IMR-90 (cell line): Measurements from ENCODE around the gene DNASE2B. TPM values are rescaled to one million over a fixed set of nuclear protein-coding genes. Genes with fewer than 3 reads are reported as not detected.

Source experiments
- ATAC-seq: fragments of 200-7000 bp; cut with Tn5 transposase; 2 replicates; pipeline ENCODE4 v1.9.1; 2020; ENCODE audit warnings: low read depth, mild to moderate bottlenecking, moderate library complexity
- BruUV-seq: library from RNA; stranded (reverse); fragments of 400-500 nt; replicated peaks from 2 replicates; lab custom pipeline; 2021; lab: Mats Ljungman, UMichigan
- CTCF ChIA-PET: fragments of 300-600 bp; formaldehyde crosslinking; extraction: SDS; loops from one replicate; lab custom pipeline; 2021; ENCODE audit warnings: antibody characterized with exemption; lab: Yijun Ruan, JAX
- POLR2A ChIA-PET: fragments of 300-600 bp; sonication (Branson Sonifier 250); formaldehyde crosslinking; loops from one replicate; lab custom pipeline; 2022; ENCODE audit warnings: antibody characterized with exemption; ENCODE audit not compliant: unreplicated experiment; lab: Charles Lee
- DNase-seq: peaks from one replicate; pipeline ENCODE4 v3.0.0; 2013
- H2AFZ ChIP-seq: replicated peaks from 2 replicates; pipeline ENCODE3; 2013; ENCODE audit warnings: low read length, mild to moderate bottlenecking; ENCODE audit not compliant: poor library complexity
- H2AK5ac ChIP-seq: 2 replicates; pipeline ENCODE4 v1.6.1; 2013; ENCODE audit warnings: low read depth, low read length, inconsistent platforms
- H2AK9ac ChIP-seq: replicated peaks from 2 replicates; pipeline ENCODE3; 2013; ENCODE audit warnings: mild to moderate bottlenecking, low read depth, low read length, moderate library complexity; ENCODE audit not compliant: poor library complexity
- H2BK120ac ChIP-seq: 2 replicates; pipeline ENCODE4 v1.6.1; 2013; ENCODE audit warnings: low read depth, low read length, inconsistent platforms
- H2BK15ac ChIP-seq: 3 replicates; pipeline ENCODE4 v1.6.1; 2013; ENCODE audit warnings: low read depth, low read length, inconsistent platforms
- H2BK20ac ChIP-seq: 2 replicates; pipeline ENCODE4 v1.6.1; 2013; ENCODE audit warnings: low read depth, mild to moderate bottlenecking, inconsistent platforms, low read length, moderate library complexity
- H2BK5ac ChIP-seq: 2 replicates; pipeline ENCODE4 v1.6.1; 2013; ENCODE audit warnings: mild to moderate bottlenecking, low read depth, low read length, inconsistent platforms; ENCODE audit not compliant: poor library complexity, severe bottlenecking
- H3K14ac ChIP-seq: replicated peaks from 2 replicates; pipeline ENCODE4 v1.6.1; 2013; ENCODE audit warnings: low read depth, low read length, inconsistent platforms
- H3K18ac ChIP-seq: 2 replicates; pipeline ENCODE4 v1.6.1; 2013; ENCODE audit warnings: low read depth, low read length, control low read depth
- H3K23ac ChIP-seq: 2 replicates; pipeline ENCODE4 v1.6.1; 2013; ENCODE audit warnings: low read depth, low read length, inconsistent platforms
- H3K27ac ChIP-seq: 2 replicates; pipeline ENCODE4 v1.5.1; 2013; ENCODE audit warnings: mild to moderate bottlenecking, control low read depth, low read length; ENCODE audit not compliant: insufficient read depth
- H3K27me3 ChIP-seq: 2 replicates; pipeline ENCODE4 v1.6.1; 2013; ENCODE audit warnings: low read length; ENCODE audit not compliant: control insufficient read depth, insufficient read depth
- H3K36me3 ChIP-seq: 2 replicates; pipeline ENCODE4 v1.6.1; 2013; ENCODE audit warnings: low read length, mixed read lengths; ENCODE audit not compliant: control insufficient read depth, insufficient read depth
- H3K4ac ChIP-seq: 2 replicates; pipeline ENCODE4 v1.6.1; 2013; ENCODE audit warnings: low read depth, low read length, inconsistent platforms
- H3K4me1 ChIP-seq: 2 replicates; pipeline ENCODE4 v1.6.1; 2013; ENCODE audit warnings: low read length, mixed read lengths; ENCODE audit not compliant: control insufficient read depth, insufficient read depth
- H3K4me2 ChIP-seq: 2 replicates; pipeline ENCODE4 v1.6.1; 2013; ENCODE audit warnings: low read depth, mild to moderate bottlenecking, control low read depth, low read length, moderate library complexity
- H3K4me3 ChIP-seq: 2 replicates; pipeline ENCODE4 v1.5.1; 2013; ENCODE audit warnings: low read depth, mild to moderate bottlenecking, control low read depth, low read length, moderate library complexity; ENCODE audit not compliant: insufficient read depth
- H3K56ac ChIP-seq: 2 replicates; pipeline ENCODE4 v1.6.1; 2013; ENCODE audit warnings: low read length, inconsistent platforms; ENCODE audit not compliant: insufficient read depth; ENCODE audit errors: extremely low read depth
- H3K79me1 ChIP-seq, 2 experiments: 2 replicates each; pipeline ENCODE4 v1.6.1; 2013; ENCODE audit warnings: low read length in 2 of 2, inconsistent platforms in 1 of 2, low read depth in 1 of 2
- H3K9ac ChIP-seq: 2 replicates; pipeline ENCODE4 v1.6.1; 2013; ENCODE audit warnings: low read depth, low read length, control low read depth
- H3K9me1 ChIP-seq: 2 replicates; pipeline ENCODE4 v1.6.1; 2013; ENCODE audit warnings: low read length, inconsistent platforms; ENCODE audit not compliant: insufficient read depth
- H3K9me3 ChIP-seq: 2 replicates; pipeline ENCODE4 v1.6.1; 2013; ENCODE audit warnings: low read length; ENCODE audit not compliant: control insufficient read depth, insufficient read depth
- H4K20me1 ChIP-seq: 2 replicates; pipeline ENCODE4 v1.6.1; 2013; ENCODE audit warnings: low read length, inconsistent platforms; ENCODE audit not compliant: insufficient read depth
- H4K5ac ChIP-seq: 2 replicates; pipeline ENCODE4 v1.6.1; 2013; ENCODE audit warnings: mild to moderate bottlenecking, low read depth, low read length, control low read depth
- H4K8ac ChIP-seq, 2 experiments: 2 replicates each; pipeline ENCODE4 v1.6.1; 2013; ENCODE audit warnings: low read depth in 2 of 2, low read length in 2 of 2, control low read depth in 1 of 2, inconsistent platforms in 1 of 2
- H4K91ac ChIP-seq: 2 replicates; pipeline ENCODE4 v1.6.1; 2013; ENCODE audit warnings: low read depth, low read length, inconsistent platforms; ENCODE audit not compliant: insufficient read depth
- BHLHE40 ChIP-seq: fragments of 150-350 bp; IDR thresholded peaks from 2 replicates; pipeline ENCODE4 v1.6.1; 2016; ENCODE audit warnings: mild to moderate bottlenecking, low read depth, low read length
- CEBPB ChIP-seq: IDR thresholded peaks from 2 replicates; pipeline ENCODE4 v1.6.1; 2012; ENCODE audit warnings: low read depth, low read length, improper control_type of control experiment
- CHD1 ChIP-seq: IDR thresholded peaks from 2 replicates; pipeline ENCODE4 v1.6.1; 2012; ENCODE audit warnings: low read depth, low read length, improper control_type of control experiment
- FOS ChIP-seq: fragments of 150-350 bp; IDR thresholded peaks from 2 replicates; pipeline ENCODE4 v1.6.1; 2016; ENCODE audit warnings: low read depth, low read length
- MAFK ChIP-seq: IDR thresholded peaks from 2 replicates; pipeline ENCODE4 v1.6.1; 2012; ENCODE audit warnings: low read depth, low read length, improper control_type of control experiment
- MAZ ChIP-seq: IDR thresholded peaks from 2 replicates; pipeline ENCODE4 v1.6.1; 2012; ENCODE audit warnings: low read depth, mild to moderate bottlenecking, low read length, improper control_type of control experiment, moderate library complexity, borderline replicate concordance
- MXI1 ChIP-seq: IDR thresholded peaks from 2 replicates; pipeline ENCODE4 v1.6.1; 2012; ENCODE audit warnings: low read depth, mild to moderate bottlenecking, low read length, moderate library complexity, borderline replicate concordance
- NFE2L2 ChIP-seq: fragments of 150-350 bp; IDR thresholded peaks from 2 replicates; pipeline ENCODE4 v1.6.1; 2016; ENCODE audit warnings: low read depth, mild to moderate bottlenecking, low read length
- POLR2A ChIP-seq: IDR thresholded peaks from 2 replicates; pipeline ENCODE4 v1.6.1; 2012; ENCODE audit warnings: mild to moderate bottlenecking, low read depth, low read length
- RAD21 ChIP-seq: IDR thresholded peaks from 2 replicates; pipeline ENCODE4 v1.6.1; 2012; ENCODE audit warnings: low read length, improper control_type of control experiment
- RCOR1 ChIP-seq: IDR thresholded peaks from 2 replicates; pipeline ENCODE4 v1.6.1; 2012; ENCODE audit warnings: mild to moderate bottlenecking, low read length, improper control_type of control experiment; ENCODE audit not compliant: insufficient replicate concordance
- RFX5 ChIP-seq: IDR thresholded peaks from 2 replicates; pipeline ENCODE4 v1.8.0; 2012; ENCODE audit warnings: low read depth, mild to moderate bottlenecking, low read length, moderate library complexity
- SMC3 ChIP-seq: fragments of 150-350 bp; IDR thresholded peaks from 2 replicates; pipeline ENCODE4 v1.6.1; 2016; ENCODE audit warnings: low read depth, mild to moderate bottlenecking, antibody characterized with exemption, low read length, moderate library complexity
- WGBS, 2 experiments: methylation state at CpG; one replicate each; pipeline versions ENCODE4 v1.1.5 to v1.1.7; 2013; ENCODE audit warnings: missing lambda C conversion rate in 2 of 2; ENCODE audit not compliant: insufficient read length in 1 of 2; ENCODE audit errors: extremely low coverage in 2 of 2; 5-methylcytosine and 5-hydroxymethylcytosine counted together
- dilution Hi-C: fragments of 300-500 bp; cut with HindIII; formaldehyde crosslinking; loops from one replicate; pipeline ENCODE4 v1.14.3; 2018; ENCODE audit warnings: low sequenced_read_pairs; ENCODE audit not compliant: unreplicated experiment
- in situ Hi-C: fragments of 300-500 bp; cut with MboI; formaldehyde crosslinking; loops from 3 replicates; pipeline ENCODE4 v1.14.3; 2019; ENCODE audit warnings: low sequenced_read_pairs, inconsistent platforms, mixed read lengths
- intact Hi-C: fragments of 100-400 bp; cut with micrococcal nuclease; formaldehyde crosslinking; loops from 2 replicates; pipeline ENCODE4 v1.10.0; 2022
- polyA plus RNA-seq, 3 experiments: library from polyadenylated mRNA; depleted of rRNA; stranded (reverse); fragments of >200 nt; gene quantifications; 2 replicates each; pipeline ENCODE4 v1.2.3, GENCODE V29; 2012; ENCODE audit warnings: low replicate concordance in 1 of 3
- total RNA-seq: library from RNA; depleted of rRNA; stranded (reverse); fragments of >200 nt; gene quantifications from 2 replicates; pipeline ENCODE4 v1.2.3, GENCODE V29; 2012
- TF ChIP-seq, protein P1 (sequence below): fragments of 150-350 bp; IDR thresholded peaks from 2 replicates; pipeline ENCODE4 v1.6.1; 2017; ENCODE audit warnings: mild to moderate bottlenecking, antibody characterized with exemption, low read length, low read depth
- TF ChIP-seq, protein P2 (sequence below): conservative IDR thresholded peaks from 2 replicates; pipeline ENCODE4 v1.5.1; 2012; ENCODE audit warnings: mild to moderate bottlenecking, low read depth, low read length, improper control_type of control experiment
- TF ChIP-seq, protein P3 (sequence below): fragments of 150-350 bp; IDR thresholded peaks from 2 replicates; pipeline ENCODE4 v1.6.1; 2016; ENCODE audit warnings: low read depth, mild to moderate bottlenecking, low read length, moderate library complexity, borderline replicate concordance

DNASE2B gene
- total and polyA plus RNA-seq, 2 of the 4 experiments (the other 2 are of a cell fraction) = not detected

DNA sequence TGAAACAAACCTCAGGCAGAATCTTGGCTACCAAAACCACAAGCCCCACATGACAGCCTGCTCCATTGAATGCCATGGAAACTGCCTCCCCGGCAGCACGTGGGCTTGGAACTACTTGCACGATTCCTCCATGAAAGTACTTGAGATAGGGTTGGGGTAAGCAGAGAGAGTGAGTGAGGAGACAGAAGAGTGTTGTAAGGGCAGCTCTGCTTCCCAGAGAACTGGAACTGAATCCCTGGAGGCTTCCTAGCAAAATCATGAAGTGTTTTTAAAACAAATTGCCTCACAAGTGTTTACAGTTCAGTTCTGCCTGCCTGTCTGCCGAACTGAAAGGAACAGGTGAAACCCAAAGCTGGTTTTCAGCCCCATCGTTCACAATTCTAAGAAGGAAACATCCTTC lies 35.3 kb upstream of the DNASE2B start:
- BruUV-seq = no TSS peak
- H3K79me1 ChIP-seq = no peaks in the 10 kb centered on the region
- H3K4me2 ChIP-seq = peak overlapping the region; percentile 76; the same call in 1 of the 2 replicates
- intact Hi-C loops (no loop called here), dilution Hi-C loops (no loop called here), in situ Hi-C loops (no loop called here)
- H3K9ac ChIP-seq = no peak overlapping the region
- 0 out of 2 replicates have a peak, but pooled peaks cover 3% of the 10 kb centered on the region for H3K9me3 ChIP-seq
- H2AFZ ChIP-seq = peak overlapping the region; percentile 64
- peak overlapping the region; percentile 14 for H2BK20ac ChIP-seq
- peak overlapping the region; percentile 97; the same call in 2 of the 3 replicates for H2BK15ac ChIP-seq
- H4K5ac ChIP-seq = peak overlapping the region; percentile 26; the same call in 1 of the 2 replicates
- no peak overlapping the region for H3K4me3 ChIP-seq
- H2AK9ac ChIP-seq = no peak overlapping the region
- DNase-seq = no peak
- H4K8ac ChIP-seq = peak overlapping the region in 1 of 2 experiments; percentile 47; a peak in 2 of 4 replicates
- no peaks in the 10 kb centered on the region for H3K27me3 ChIP-seq
- no peak overlapping the region for H2BK5ac ChIP-seq
- H3K27ac ChIP-seq = peak overlapping the region; percentile 13; the same call in 1 of the 2 replicates
- peak overlapping the region; percentile 62; the same call in 1 of the 2 replicates for H3K18ac ChIP-seq
- ChIA-PET POLR2A (no interaction called here), CTCF (no interaction called here)
- no peaks in the 10 kb centered on the region for H4K20me1 ChIP-seq
- no peak overlapping the region for H3K14ac ChIP-seq
- H2BK120ac ChIP-seq = peak overlapping the region; percentile 60
- WGBS, 2 experiments = no CpG with 5 or more reads among the region's 5 CpGs
- no peaks in the 10 kb centered on the region for H3K36me3 ChIP-seq
- H3K9me1 ChIP-seq = peaks cover 8% of the 10 kb centered on the region; the same call in 1 of the 2 replicates
- no peak overlapping the region for H3K56ac ChIP-seq
- no peak overlapping the region for H2AK5ac ChIP-seq
- ATAC-seq = no peak
- H3K4me1 ChIP-seq = peaks cover 14% of the 10 kb centered on the region
- no peak overlapping the region for H3K23ac ChIP-seq
- peak overlapping the region; percentile 58 for H3K4ac ChIP-seq
- peak overlapping the region; percentile 75 for H4K91ac ChIP-seq
- no peak for TF ChIP-seq POLR2A
- no peak for TF ChIP-seq RFX5
- no peak for TF ChIP-seq CEBPB
- TF ChIP-seq, protein P1, sequence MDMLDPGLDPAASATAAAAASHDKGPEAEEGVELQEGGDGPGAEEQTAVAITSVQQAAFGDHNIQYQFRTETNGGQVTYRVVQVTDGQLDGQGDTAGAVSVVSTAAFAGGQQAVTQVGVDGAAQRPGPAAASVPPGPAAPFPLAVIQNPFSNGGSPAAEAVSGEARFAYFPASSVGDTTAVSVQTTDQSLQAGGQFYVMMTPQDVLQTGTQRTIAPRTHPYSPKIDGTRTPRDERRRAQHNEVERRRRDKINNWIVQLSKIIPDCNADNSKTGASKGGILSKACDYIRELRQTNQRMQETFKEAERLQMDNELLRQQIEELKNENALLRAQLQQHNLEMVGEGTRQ = no peak
- TF ChIP-seq NFE2L2 = no peak
- no peak for TF ChIP-seq MXI1
- TF ChIP-seq, protein P2, sequence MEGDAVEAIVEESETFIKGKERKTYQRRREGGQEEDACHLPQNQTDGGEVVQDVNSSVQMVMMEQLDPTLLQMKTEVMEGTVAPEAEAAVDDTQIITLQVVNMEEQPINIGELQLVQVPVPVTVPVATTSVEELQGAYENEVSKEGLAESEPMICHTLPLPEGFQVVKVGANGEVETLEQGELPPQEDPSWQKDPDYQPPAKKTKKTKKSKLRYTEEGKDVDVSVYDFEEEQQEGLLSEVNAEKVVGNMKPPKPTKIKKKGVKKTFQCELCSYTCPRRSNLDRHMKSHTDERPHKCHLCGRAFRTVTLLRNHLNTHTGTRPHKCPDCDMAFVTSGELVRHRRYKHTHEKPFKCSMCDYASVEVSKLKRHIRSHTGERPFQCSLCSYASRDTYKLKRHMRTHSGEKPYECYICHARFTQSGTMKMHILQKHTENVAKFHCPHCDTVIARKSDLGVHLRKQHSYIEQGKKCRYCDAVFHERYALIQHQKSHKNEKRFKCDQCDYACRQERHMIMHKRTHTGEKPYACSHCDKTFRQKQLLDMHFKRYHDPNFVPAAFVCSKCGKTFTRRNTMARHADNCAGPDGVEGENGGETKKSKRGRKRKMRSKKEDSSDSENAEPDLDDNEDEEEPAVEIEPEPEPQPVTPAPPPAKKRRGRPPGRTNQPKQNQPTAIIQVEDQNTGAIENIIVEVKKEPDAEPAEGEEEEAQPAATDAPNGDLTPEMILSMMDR = no peak
- no peak for TF ChIP-seq FOS
- TF ChIP-seq, protein P3, sequence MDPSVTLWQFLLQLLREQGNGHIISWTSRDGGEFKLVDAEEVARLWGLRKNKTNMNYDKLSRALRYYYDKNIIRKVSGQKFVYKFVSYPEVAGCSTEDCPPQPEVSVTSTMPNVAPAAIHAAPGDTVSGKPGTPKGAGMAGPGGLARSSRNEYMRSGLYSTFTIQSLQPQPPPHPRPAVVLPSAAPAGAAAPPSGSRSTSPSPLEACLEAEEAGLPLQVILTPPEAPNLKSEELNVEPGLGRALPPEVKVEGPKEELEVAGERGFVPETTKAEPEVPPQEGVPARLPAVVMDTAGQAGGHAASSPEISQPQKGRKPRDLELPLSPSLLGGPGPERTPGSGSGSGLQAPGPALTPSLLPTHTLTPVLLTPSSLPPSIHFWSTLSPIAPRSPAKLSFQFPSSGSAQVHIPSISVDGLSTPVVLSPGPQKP = no peak
- TF ChIP-seq SMC3 = no peak
- no peak for TF ChIP-seq RAD21
- TF ChIP-seq MAFK = no peak
- TF ChIP-seq MAZ = no peak
- no peak for TF ChIP-seq BHLHE40
- TF ChIP-seq RCOR1 = no peak
- no peak for TF ChIP-seq CHD1
